22Rv1 (cell line): ENCODE measurements around the gene RBM19.
A peak's percentile ranks its signal among the peaks of the same experiment; 100 is the strongest.

Source experiments
- H3K27ac ChIP-seq: fragments of 450-650 bp; 2 replicates; pipeline ENCODE4 v1.5.1; 2017
- CTCF ChIP-seq: fragments of 450-650 bp; IDR thresholded peaks from 2 replicates; pipeline ENCODE4 v1.5.1; 2017; ENCODE audit warnings: mild to moderate bottlenecking
- ZFX ChIP-seq: fragments of 450-650 bp; IDR thresholded peaks from 2 replicates; pipeline ENCODE4 v1.6.1; 2017; ENCODE audit warnings: antibody characterized with exemption, borderline replicate concordance

The RBM19 gene

GRCh38 chr12:113831016-113831415 is 135.1 kb downstream of the RBM19 start:
- TF ChIP-seq ZFX (no peak), CTCF (no peak)

GRCh38 chr12:113829212-113829611 is 136.9 kb downstream of the RBM19 start:
- H3K27ac ChIP-seq, result no peak overlapping the region
- no peak for TF ChIP-seq ZFX
- no peak for TF ChIP-seq CTCF

More at GRCh38 chr12:113831016-113831415, 135.1 kb downstream of the RBM19 start:
- H3K27ac ChIP-seq, result no peak overlapping the region

GRCh38 chr12:113827539-113828114 is 138.5 kb downstream of the RBM19 start:
- TF ChIP-seq CTCF (no peak), ZFX (no peak)
- no peak overlapping the region for H3K27ac ChIP-seq

- H3K27ac ChIP-seq, result no peak overlapping the region
- no peak for TF ChIP-seq ZFX
- no peak for TF ChIP-seq CTCF
Observed at GRCh38 chr12:113826805-113827538, 139.2 kb downstream of the RBM19 start.

- H3K27ac ChIP-seq, result no peak overlapping the region
- TF ChIP-seq ZFX (no peak), CTCF (peak; percentile 10; the same call in 1 of the 2 replicates)
Observed at GRCh38 chr12:113825705-113826104, 140.4 kb downstream of the RBM19 start.

- no peak for TF ChIP-seq ZFX
- no peak for TF ChIP-seq CTCF
- no peak overlapping the region for H3K27ac ChIP-seq
Observed at GRCh38 chr12:113823816-113824215, 142.3 kb downstream of the RBM19 start.

GRCh38 chr12:113823016-113823415 is 143.1 kb downstream of the RBM19 start:
- TF ChIP-seq ZFX (no peak), CTCF (no peak)
- no peak overlapping the region for H3K27ac ChIP-seq
